CD8-positive, alpha-beta memory T cell (primary cell): ENCODE data around the gene GLMP. TPM values are rescaled to one million over a fixed set of nuclear protein-coding genes. Genes with fewer than 3 reads are reported as not detected.

Source experiments
- polyA plus RNA-seq: library from polyadenylated mRNA; unstranded; fragments of 300-500 nt; fragmentation: Illumina TruSeq; gene quantifications from one replicate; pipeline ENCODE4 v1.2.3, GENCODE V29; 2021
- total RNA-seq, 2 experiments: library from RNA; stranded (reverse); gene quantifications; one replicate each; pipeline ENCODE4 v1.2.3, GENCODE V29; 2021

The GLMP gene
- total and polyA plus RNA-seq, 3 experiments from 2014 or later, result 18.9 to 20.9 (median 19.5) TPM

Other genes starting within 250 kb of the GLMP start
- 10 to 100 TPM; 59.4 to 61.9 TPM for gene UBQLN4, start 241.9 kb downstream of the GLMP start, total RNA-seq
- 15.6 TPM for gene UBQLN4, start 241.9 kb downstream of the GLMP start, polyA plus RNA-seq
- gene LAMTOR2, start 240.9 kb downstream of the GLMP start, total RNA-seq, result 10 to 100 TPM; 61.9 to 67.4 TPM
- gene LAMTOR2, start 240.9 kb downstream of the GLMP start, polyA plus RNA-seq, result 134 TPM
- not detected for gene RAB25, start 234.5 kb downstream of the GLMP start, total RNA-seq
- gene RAB25, start 234.5 kb downstream of the GLMP start, polyA plus RNA-seq, result 0.76 TPM
- gene MEX3A, start 213.2 kb downstream of the GLMP start, total RNA-seq, result 1 to 10 TPM in 1 of 2 experiments, under 1 TPM in 1; 0.24 to 1.0 TPM
- not detected for gene MEX3A, start 213.2 kb downstream of the GLMP start, polyA plus RNA-seq
- gene LMNA, start 181.0 kb downstream of the GLMP start, total RNA-seq, result 100 to 1,000 TPM; 325 to 335 TPM
- gene LMNA, start 181.0 kb downstream of the GLMP start, polyA plus RNA-seq, result 13.9 TPM
- 10 to 100 TPM; 21.6 to 23.0 TPM for gene SEMA4A, start 142.1 kb downstream of the GLMP start, total RNA-seq
- 10.7 TPM for gene SEMA4A, start 142.1 kb downstream of the GLMP start, polyA plus RNA-seq
- gene SLC25A44, start 101.6 kb downstream of the GLMP start, total RNA-seq, result 10 to 100 TPM; 30.8 to 32.4 TPM
- gene SLC25A44, start 101.6 kb downstream of the GLMP start, polyA plus RNA-seq, result 21.4 TPM
- gene PMF1, start 82.7 kb downstream of the GLMP start, total RNA-seq, result 10 to 100 TPM; 85.9 to 88.3 TPM
- gene PMF1, start 82.7 kb downstream of the GLMP start, polyA plus RNA-seq, result 83.3 TPM
- 1 to 10 TPM in 1 of 2 experiments, under 1 TPM in 1; 0.97 to 1.5 TPM for gene BGLAP, start 53.5 kb downstream of the GLMP start, total RNA-seq
- not detected for gene BGLAP, start 53.5 kb downstream of the GLMP start, polyA plus RNA-seq
- 1 to 10 TPM; 1.9 TPM for gene PAQR6, start 47.6 kb downstream of the GLMP start, total RNA-seq
- 0.53 TPM for gene PAQR6, start 47.6 kb downstream of the GLMP start, polyA plus RNA-seq
- gene SMG5, start 12.9 kb downstream of the GLMP start, total RNA-seq, result 100 to 1,000 TPM; 110 to 117 TPM
- gene SMG5, start 12.9 kb downstream of the GLMP start, polyA plus RNA-seq, result 27.3 TPM
- gene TMEM79, start 11.4 kb downstream of the GLMP start, total RNA-seq, result 10 to 100 TPM; 10.8 to 11.2 TPM
- gene TMEM79, start 11.4 kb downstream of the GLMP start, polyA plus RNA-seq, result 5.6 TPM
- under 1 TPM in 1 of 2 experiments, not detected in 1; 0.35 TPM for gene VHLL, start 3.6 kb upstream of the GLMP start, total RNA-seq
- gene VHLL, start 3.6 kb upstream of the GLMP start, polyA plus RNA-seq, result not detected
- 100 to 1,000 TPM; 526 to 528 TPM for gene CCT3, start 42.6 kb upstream of the GLMP start, total RNA-seq
- gene CCT3, start 42.6 kb upstream of the GLMP start, polyA plus RNA-seq, result 199 TPM
- under 1 TPM in 1 of 2 experiments, not detected in 1; 0.53 TPM for gene TSACC, start 42.8 kb upstream of the GLMP start, total RNA-seq
- 0.84 TPM for gene TSACC, start 42.8 kb upstream of the GLMP start, polyA plus RNA-seq
- gene RHBG, start 73.5 kb upstream of the GLMP start, total RNA-seq, result not detected
- not detected for gene RHBG, start 73.5 kb upstream of the GLMP start, polyA plus RNA-seq
- gene MEF2D, start 205.1 kb upstream of the GLMP start, total RNA-seq, result 10 to 100 TPM; 32.9 to 35.4 TPM
- gene MEF2D, start 205.1 kb upstream of the GLMP start, polyA plus RNA-seq, result 19.2 TPM